HG02981 (cell line): ENCODE results near the gene C3.
"Not testable (repeated sequence)": the region's sequence is repeated elsewhere in the genome, so short reads cannot be mapped to it uniquely, and the experiment has no call there.

Source experiments
- ATAC-seq: cut with Tn5 transposase; IDR thresholded peaks from one replicate; pipeline ENCODE4 v1.9.1; 2021; ENCODE audit warnings: mild to moderate bottlenecking, moderate library complexity; ENCODE audit not compliant: unreplicated experiment

Gene C3

GRCh38 chr19:6693056-6693471 lies 27.4 kb downstream of the C3 start:
- no peak for ATAC-seq

- ATAC-seq: no peak
Measured at GRCh38 chr19:6692027-6692426, 28.4 kb downstream of the C3 start.

GRCh38 chr19:6691342-6691741 lies 29.1 kb downstream of the C3 start:
- ATAC-seq: no peak

GRCh38 chr19:6690160-6690885 lies 30.1 kb downstream of the C3 start:
- no peak for ATAC-seq

GRCh38 chr19:6687114-6687513 lies 33.3 kb downstream of the C3 start:
- ATAC-seq: no peak

- no peak for ATAC-seq
Measured at GRCh38 chr19:6686628-6686975, 33.8 kb downstream of the C3 start.

GRCh38 chr19:6685962-6686627 lies 34.4 kb downstream of the C3 start:
- no peak for ATAC-seq

GRCh38 chr19:6685482-6685881 lies 35.0 kb downstream of the C3 start:
- no peak for ATAC-seq

- ATAC-seq: no peak
Measured at GRCh38 chr19:6683971-6684370, 36.5 kb downstream of the C3 start.

- ATAC-seq: no peak
Measured at GRCh38 chr19:6682607-6683128, 37.8 kb downstream of the C3 start.

- ATAC-seq: no peak
Measured at GRCh38 chr19:6680141-6680540, 40.3 kb downstream of the C3 start.

- no peak for ATAC-seq
Measured at GRCh38 chr19:6679139-6679538, 41.3 kb downstream of the C3 start.

GRCh38 chr19:6678690-6679109 lies 41.8 kb downstream of the C3 start:
- ATAC-seq: no peak

- ATAC-seq: no peak
Measured at GRCh38 chr19:6677883-6678689, 42.4 kb downstream of the C3 start.

GRCh38 chr19:6677495-6677882 lies 43.0 kb downstream of the C3 start:
- no peak for ATAC-seq

GRCh38 chr19:6676288-6676687 lies 44.2 kb downstream of the C3 start:
- ATAC-seq: no peak

GRCh38 chr19:6674868-6675305 lies 45.6 kb downstream of the C3 start:
- ATAC-seq: peak; percentile 56

GRCh38 chr19:6674408-6674807 lies 46.0 kb downstream of the C3 start:
- ATAC-seq: not testable (repeated sequence)

- no peak for ATAC-seq
Measured at GRCh38 chr19:6672693-6673290, 47.7 kb downstream of the C3 start.

GRCh38 chr19:6671960-6672359 lies 48.5 kb downstream of the C3 start:
- no peak for ATAC-seq

- ATAC-seq: no peak
Measured at GRCh38 chr19:6668691-6669090, 51.8 kb downstream of the C3 start.
